PFSK-1 (cell line): ENCODE data around the gene LDLRAD4.

Source experiments
- FOXP2 ChIP-seq: optimal IDR thresholded peaks from 2 replicates; pipeline ENCODE3; 2011; ENCODE audit warnings: borderline replicate concordance, control low read depth, inconsistent platforms; ENCODE audit not compliant: insufficient read depth; ENCODE audit errors: extremely low read length, extremely low read depth
- POLR2AphosphoS5 ChIP-seq: IDR thresholded peaks from 2 replicates; pipeline ENCODE4 v1.6.1; 2012; ENCODE audit warnings: low read depth, mild to moderate bottlenecking, control low read depth, low read length, moderate library complexity
- SIN3A ChIP-seq: IDR thresholded peaks from 2 replicates; pipeline ENCODE4 v1.6.1; 2012; ENCODE audit warnings: mild to moderate bottlenecking, low read length, moderate library complexity, borderline replicate concordance; ENCODE audit not compliant: insufficient read depth
- TAF1 ChIP-seq: IDR thresholded peaks from 2 replicates; pipeline ENCODE4 v1.6.1; 2012; ENCODE audit warnings: low read length, control low read depth, borderline replicate concordance; ENCODE audit not compliant: insufficient read depth
- TF ChIP-seq, protein P1 (sequence below), 2 experiments: IDR thresholded peaks; 2 replicates each; pipeline versions ENCODE4 v1.6.1 to v1.8.0; 2011 to 2012; ENCODE audit warnings: low read depth in 2 of 2, low read length in 2 of 2, control low read depth in 1 of 2, inconsistent platforms in 1 of 2, mild to moderate bottlenecking in 1 of 2, moderate library complexity in 1 of 2; ENCODE audit not compliant: insufficient read depth in 1 of 2

LDLRAD4 gene

DNA sequence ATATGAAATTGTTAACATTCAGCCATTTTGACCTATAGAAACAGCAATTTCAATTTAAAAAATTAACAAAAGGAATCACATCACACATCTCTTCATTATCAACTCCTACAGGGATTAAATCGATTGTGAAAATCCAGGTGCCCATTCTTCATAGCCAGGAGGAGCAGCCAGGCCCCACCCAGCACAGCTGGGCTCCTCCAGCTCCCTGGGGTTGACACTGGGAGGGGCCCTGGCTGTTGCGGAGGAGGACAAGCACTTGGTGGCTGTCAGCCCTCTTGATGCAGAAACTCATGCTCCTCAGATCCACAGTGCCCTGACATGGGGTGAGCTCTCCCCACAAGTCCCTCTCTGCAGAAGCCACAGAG is 408.0 kb downstream of the LDLRAD4 start:
- TF ChIP-seq POLR2AphosphoS5 (no peak), SIN3A (no peak), TAF1 (no peak), FOXP2 (no peak)
- TF ChIP-seq, protein P1, sequence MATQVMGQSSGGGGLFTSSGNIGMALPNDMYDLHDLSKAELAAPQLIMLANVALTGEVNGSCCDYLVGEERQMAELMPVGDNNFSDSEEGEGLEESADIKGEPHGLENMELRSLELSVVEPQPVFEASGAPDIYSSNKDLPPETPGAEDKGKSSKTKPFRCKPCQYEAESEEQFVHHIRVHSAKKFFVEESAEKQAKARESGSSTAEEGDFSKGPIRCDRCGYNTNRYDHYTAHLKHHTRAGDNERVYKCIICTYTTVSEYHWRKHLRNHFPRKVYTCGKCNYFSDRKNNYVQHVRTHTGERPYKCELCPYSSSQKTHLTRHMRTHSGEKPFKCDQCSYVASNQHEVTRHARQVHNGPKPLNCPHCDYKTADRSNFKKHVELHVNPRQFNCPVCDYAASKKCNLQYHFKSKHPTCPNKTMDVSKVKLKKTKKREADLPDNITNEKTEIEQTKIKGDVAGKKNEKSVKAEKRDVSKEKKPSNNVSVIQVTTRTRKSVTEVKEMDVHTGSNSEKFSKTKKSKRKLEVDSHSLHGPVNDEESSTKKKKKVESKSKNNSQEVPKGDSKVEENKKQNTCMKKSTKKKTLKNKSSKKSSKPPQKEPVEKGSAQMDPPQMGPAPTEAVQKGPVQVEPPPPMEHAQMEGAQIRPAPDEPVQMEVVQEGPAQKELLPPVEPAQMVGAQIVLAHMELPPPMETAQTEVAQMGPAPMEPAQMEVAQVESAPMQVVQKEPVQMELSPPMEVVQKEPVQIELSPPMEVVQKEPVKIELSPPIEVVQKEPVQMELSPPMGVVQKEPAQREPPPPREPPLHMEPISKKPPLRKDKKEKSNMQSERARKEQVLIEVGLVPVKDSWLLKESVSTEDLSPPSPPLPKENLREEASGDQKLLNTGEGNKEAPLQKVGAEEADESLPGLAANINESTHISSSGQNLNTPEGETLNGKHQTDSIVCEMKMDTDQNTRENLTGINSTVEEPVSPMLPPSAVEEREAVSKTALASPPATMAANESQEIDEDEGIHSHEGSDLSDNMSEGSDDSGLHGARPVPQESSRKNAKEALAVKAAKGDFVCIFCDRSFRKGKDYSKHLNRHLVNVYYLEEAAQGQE (IDR thresholded peaks at IDR 0.05; ENCODE audit: insufficient read depth in 1 of 2, low read depth in 2 of 2, low read length in 2 of 2) = no peak

- TF ChIP-seq TAF1 (no peak), POLR2AphosphoS5 (no peak), SIN3A (no peak), FOXP2 (no peak)
- TF ChIP-seq, protein P1 (IDR thresholded peaks at IDR 0.05; ENCODE audit: insufficient read depth in 1 of 2, low read depth in 2 of 2, low read length in 2 of 2) = no peak
Observed at GRCh38 chr18:13627639-13628038, 409.1 kb downstream of the LDLRAD4 start.

DNA sequence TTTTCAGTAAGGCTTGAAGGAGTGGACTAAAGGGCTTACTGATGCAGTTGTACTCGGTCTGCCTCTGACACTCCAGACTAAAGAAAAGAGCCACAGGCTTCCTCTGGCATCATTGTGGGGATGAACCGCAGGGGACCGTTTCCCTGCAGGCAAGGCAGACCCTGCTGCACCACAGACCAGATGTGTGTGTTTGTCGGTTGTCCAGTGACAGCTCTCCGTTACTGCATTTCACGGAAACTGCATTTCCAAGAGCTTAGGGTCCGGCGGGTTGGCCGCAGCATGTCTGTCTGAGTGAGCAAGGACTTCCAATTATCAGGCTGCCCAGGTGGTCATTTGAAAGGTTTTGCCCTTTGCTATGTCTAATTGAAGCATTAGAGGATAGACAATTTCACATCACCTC is 409.7 kb downstream of the LDLRAD4 start:
- TF ChIP-seq SIN3A (no peak), FOXP2 (no peak), POLR2AphosphoS5 (no peak), TAF1 (no peak)
- TF ChIP-seq, protein P1 (IDR thresholded peaks at IDR 0.05; ENCODE audit: insufficient read depth in 1 of 2, low read depth in 2 of 2, low read length in 2 of 2) = no peak

GRCh38 chr18:13629841-13630715 is 411.5 kb downstream of the LDLRAD4 start:
- TF ChIP-seq POLR2AphosphoS5 = no peak
- no peak for TF ChIP-seq FOXP2
- TF ChIP-seq, protein P1 (IDR thresholded peaks at IDR 0.05; ENCODE audit: insufficient read depth in 1 of 2, low read depth in 2 of 2, low read length in 2 of 2) = no peak
- no peak for TF ChIP-seq TAF1
